A673 (cell line): ENCODE measurements around the gene CD9. TPM values are rescaled to one million over a fixed set of nuclear protein-coding genes. Genes with fewer than 3 reads are reported as not detected.

Source experiments
- BruUV-seq: library from RNA; stranded (reverse); fragments of 400-500 nt; replicated peaks from 2 replicates; lab custom pipeline; 2021; lab: Mats Ljungman, UMichigan
- CTCF ChIA-PET: fragments of 300-600 bp; sonication (Branson Sonifier 250); formaldehyde crosslinking; loops from one replicate; lab custom pipeline; 2022; ENCODE audit warnings: antibody characterized with exemption; lab: Charles Lee
- POLR2A ChIA-PET: fragments of 300-600 bp; sonication (Branson Sonifier 250); formaldehyde crosslinking; loops from one replicate; lab custom pipeline; 2022; ENCODE audit warnings: antibody characterized with exemption; ENCODE audit not compliant: low non-redundant PET; lab: Charles Lee
- DNase-seq: peaks from one replicate; pipeline ENCODE4 v3.0.0-alpha.2; 2015; ENCODE audit warnings: low spot score
- H3K27ac ChIP-seq: fragments of 200-600 bp; sonication (generic); 2 replicates; pipeline ENCODE4 v1.5.1; 2016; ENCODE audit warnings: mixed run types, low read depth, mild to moderate bottlenecking, mixed read lengths, antibody characterized with exemption, low read length; ENCODE audit not compliant: poor library complexity, severe bottlenecking
- H3K27me3 ChIP-seq: fragments of 200-600 bp; sonication (generic); replicated peaks from 2 replicates; pipeline ENCODE4 v1.6.1; 2017; ENCODE audit warnings: mixed run types, low read depth, mild to moderate bottlenecking, mixed read lengths, antibody characterized with exemption, low read length; ENCODE audit not compliant: insufficient read depth, poor library complexity
- H3K36me3 ChIP-seq: fragments of 200-600 bp; sonication (generic); 2 replicates; pipeline ENCODE4 v1.6.1; 2016; ENCODE audit warnings: mixed run types, mild to moderate bottlenecking, mixed read lengths, antibody characterized with exemption, low read length; ENCODE audit not compliant: insufficient read depth, poor library complexity, severe bottlenecking
- H3K4me1 ChIP-seq: fragments of 200-600 bp; sonication (generic); 2 replicates; pipeline ENCODE4 v1.6.1; 2017; ENCODE audit warnings: mixed run types, mild to moderate bottlenecking, mixed read lengths, antibody characterized with exemption, low read length; ENCODE audit not compliant: insufficient read depth, poor library complexity, severe bottlenecking
- H3K4me3 ChIP-seq: fragments of 200-600 bp; sonication (generic); 2 replicates; pipeline ENCODE4 v1.5.1; 2016; ENCODE audit warnings: low read depth, mixed run types, mild to moderate bottlenecking, mixed read lengths, low read length; ENCODE audit not compliant: poor library complexity, severe bottlenecking
- H3K9me3 ChIP-seq: fragments of 200-600 bp; sonication (generic); 2 replicates; pipeline ENCODE4 v1.6.1; 2016; ENCODE audit warnings: mixed run types, low read depth, mild to moderate bottlenecking, mixed read lengths, antibody characterized with exemption, low read length; ENCODE audit not compliant: poor library complexity, severe bottlenecking
- EZH2 ChIP-seq: fragments of 200-600 bp; sonication (generic); IDR thresholded peaks from 2 replicates; pipeline ENCODE4 v1.6.1; 2017; ENCODE audit warnings: borderline replicate concordance, low read depth, mild to moderate bottlenecking, mixed read lengths, antibody characterized with exemption, low read length; ENCODE audit not compliant: poor library complexity, severe bottlenecking
- intact Hi-C: fragments of 100-400 bp; cut with micrococcal nuclease; formaldehyde crosslinking; loops from one replicate; pipeline ENCODE4 v1.10.0; 2022; ENCODE audit not compliant: unreplicated experiment
- total RNA-seq: library from RNA; stranded (reverse); gene quantifications from 2 replicates; pipeline ENCODE4 v1.2.3, GENCODE V29; 2021
- TF ChIP-seq, protein P1 (sequence below): fragments of 300-800, 200-600 bp; sonication (generic); conservative IDR thresholded peaks from 2 replicates; pipeline ENCODE4 v1.5.1; 2017; ENCODE audit warnings: low read depth, mild to moderate bottlenecking, antibody characterized with exemption, low read length, moderate library complexity, mixed read lengths

The CD9 gene
- total RNA-seq, 1 experiment from 2014 or later: 2.8 TPM

DNA sequence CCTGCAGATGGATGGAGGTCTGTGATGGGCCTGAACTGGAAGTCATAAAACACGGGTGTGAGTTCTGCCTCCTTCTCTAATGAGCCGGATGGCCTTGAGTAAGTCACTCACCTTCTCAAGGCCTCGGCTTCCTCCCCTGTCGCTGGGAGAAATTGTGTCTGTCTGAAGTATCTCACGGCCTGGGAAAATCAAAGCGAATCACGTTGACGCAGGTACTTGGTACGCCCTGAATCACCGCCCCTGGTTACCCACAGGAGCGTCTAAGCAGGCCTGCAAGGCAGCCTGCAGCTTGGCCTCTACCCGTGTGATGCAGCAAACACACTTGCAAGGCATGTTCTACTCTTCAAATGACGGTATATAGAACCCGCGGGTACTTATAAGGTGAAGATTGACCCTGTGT is 28.1 kb upstream of the CD9 start:
- ChIA-PET CTCF (no interaction called here), POLR2A (no interaction called here)
- DNase-seq: no peak
- H3K4me1 ChIP-seq: no peaks in the 10 kb centered on the region
- no peaks in the 10 kb centered on the region for H3K36me3 ChIP-seq
- H3K27ac ChIP-seq: no peak overlapping the region
- BruUV-seq: no TSS peak
- TF ChIP-seq EZH2: no peak
- TF ChIP-seq, protein P1, sequence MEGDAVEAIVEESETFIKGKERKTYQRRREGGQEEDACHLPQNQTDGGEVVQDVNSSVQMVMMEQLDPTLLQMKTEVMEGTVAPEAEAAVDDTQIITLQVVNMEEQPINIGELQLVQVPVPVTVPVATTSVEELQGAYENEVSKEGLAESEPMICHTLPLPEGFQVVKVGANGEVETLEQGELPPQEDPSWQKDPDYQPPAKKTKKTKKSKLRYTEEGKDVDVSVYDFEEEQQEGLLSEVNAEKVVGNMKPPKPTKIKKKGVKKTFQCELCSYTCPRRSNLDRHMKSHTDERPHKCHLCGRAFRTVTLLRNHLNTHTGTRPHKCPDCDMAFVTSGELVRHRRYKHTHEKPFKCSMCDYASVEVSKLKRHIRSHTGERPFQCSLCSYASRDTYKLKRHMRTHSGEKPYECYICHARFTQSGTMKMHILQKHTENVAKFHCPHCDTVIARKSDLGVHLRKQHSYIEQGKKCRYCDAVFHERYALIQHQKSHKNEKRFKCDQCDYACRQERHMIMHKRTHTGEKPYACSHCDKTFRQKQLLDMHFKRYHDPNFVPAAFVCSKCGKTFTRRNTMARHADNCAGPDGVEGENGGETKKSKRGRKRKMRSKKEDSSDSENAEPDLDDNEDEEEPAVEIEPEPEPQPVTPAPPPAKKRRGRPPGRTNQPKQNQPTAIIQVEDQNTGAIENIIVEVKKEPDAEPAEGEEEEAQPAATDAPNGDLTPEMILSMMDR: no peak
- intact Hi-C loops: no loop called here
- H3K27me3 ChIP-seq: no peaks in the 10 kb centered on the region
- H3K9me3 ChIP-seq: no peaks in the 10 kb centered on the region
- H3K4me3 ChIP-seq: no peak overlapping the region

DNA sequence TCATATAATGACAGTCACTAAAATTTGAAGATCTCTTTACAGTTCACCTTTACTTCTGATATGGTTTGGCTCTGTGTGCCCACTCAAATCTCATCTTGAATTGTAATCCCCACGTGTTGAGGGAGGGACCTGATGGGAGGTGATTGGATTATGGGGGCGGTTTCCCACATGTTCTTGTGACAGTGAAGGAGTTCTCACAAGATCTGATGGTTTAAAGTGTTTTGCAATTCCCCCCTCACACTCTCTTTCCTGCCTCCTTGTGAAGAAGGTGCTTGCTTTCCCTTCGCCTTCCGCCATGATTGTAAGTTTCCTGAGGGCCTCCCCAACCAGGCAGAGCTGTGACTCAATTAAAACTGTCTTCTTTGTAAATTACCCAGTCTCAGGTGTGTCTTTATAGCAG is 27.3 kb upstream of the CD9 start:
- Histone ChIP-seq H3K36me3 (no peaks in the 10 kb centered on the region), H3K9me3 (no peaks in the 10 kb centered on the region), H3K27ac (no peak overlapping the region), H3K27me3 (no peaks in the 10 kb centered on the region), H3K4me3 (no peak overlapping the region), H3K4me1 (no peaks in the 10 kb centered on the region)
- no peak for TF ChIP-seq EZH2
- TF ChIP-seq, protein P1: no peak
- no TSS peak for BruUV-seq
- ChIA-PET POLR2A (no interaction called here), CTCF (no interaction called here)
- intact Hi-C loops: no loop called here
- DNase-seq: no peak

DNA sequence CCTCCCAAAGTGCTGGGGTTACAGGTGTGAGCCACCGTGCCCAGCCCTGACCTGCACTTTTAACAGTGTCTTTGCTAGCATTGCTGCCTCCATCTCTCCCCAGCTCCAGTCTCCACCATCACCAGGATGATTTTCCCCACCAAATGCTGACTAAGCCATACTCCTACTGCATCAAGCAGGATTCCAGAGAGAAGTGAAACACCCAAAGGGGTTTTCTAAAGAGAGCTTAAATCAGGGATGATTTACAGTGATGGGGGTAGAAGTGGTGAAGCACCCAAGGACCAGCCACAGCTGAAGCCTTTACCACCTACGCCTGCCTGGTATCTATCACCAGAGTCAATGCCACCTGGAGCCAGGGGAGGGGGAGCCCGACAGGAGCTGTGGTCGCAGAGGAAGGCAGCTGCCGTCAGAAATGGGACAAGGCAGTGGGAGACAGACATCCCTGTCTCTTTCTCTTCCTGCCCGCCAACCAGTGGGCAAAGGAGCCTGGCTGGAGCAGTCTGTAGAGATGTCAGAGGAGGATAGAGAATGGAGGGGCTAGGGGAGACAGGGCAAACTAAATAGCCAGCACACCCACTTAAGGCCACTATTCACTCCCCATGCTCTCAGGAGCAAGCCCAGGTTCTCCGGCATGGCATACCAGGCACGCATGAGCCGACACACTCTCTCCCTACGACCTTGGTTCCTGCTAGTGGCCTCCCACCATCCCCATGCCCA is 22.4 kb upstream of the CD9 start:
- ChIA-PET POLR2A (no interaction called here), CTCF (interaction anchor here (1.6 kb wide), 1 partner anchor 18 kb away, joined by 4 read pairs; no protein-coding TSS in a partner anchor)
- TF ChIP-seq, protein P1: no peak
- TF ChIP-seq EZH2: no peak
- Histone ChIP-seq H3K9me3 (no peaks in the 10 kb centered on the region), H3K27ac (no peak overlapping the region), H3K36me3 (no peaks in the 10 kb centered on the region), H3K4me1 (no peaks in the 10 kb centered on the region), H3K4me3 (no peak overlapping the region), H3K27me3 (no peaks in the 10 kb centered on the region)
- BruUV-seq: no TSS peak
- intact Hi-C loops: no loop called here
- no peak for DNase-seq
